ENCODE measurements around the gene GPR78.
"Not testable (repeated sequence)": the region's sequence is repeated elsewhere in the genome, so short reads cannot be mapped to it uniquely, and the experiment has no call there.

Gene GPR78

DNA sequence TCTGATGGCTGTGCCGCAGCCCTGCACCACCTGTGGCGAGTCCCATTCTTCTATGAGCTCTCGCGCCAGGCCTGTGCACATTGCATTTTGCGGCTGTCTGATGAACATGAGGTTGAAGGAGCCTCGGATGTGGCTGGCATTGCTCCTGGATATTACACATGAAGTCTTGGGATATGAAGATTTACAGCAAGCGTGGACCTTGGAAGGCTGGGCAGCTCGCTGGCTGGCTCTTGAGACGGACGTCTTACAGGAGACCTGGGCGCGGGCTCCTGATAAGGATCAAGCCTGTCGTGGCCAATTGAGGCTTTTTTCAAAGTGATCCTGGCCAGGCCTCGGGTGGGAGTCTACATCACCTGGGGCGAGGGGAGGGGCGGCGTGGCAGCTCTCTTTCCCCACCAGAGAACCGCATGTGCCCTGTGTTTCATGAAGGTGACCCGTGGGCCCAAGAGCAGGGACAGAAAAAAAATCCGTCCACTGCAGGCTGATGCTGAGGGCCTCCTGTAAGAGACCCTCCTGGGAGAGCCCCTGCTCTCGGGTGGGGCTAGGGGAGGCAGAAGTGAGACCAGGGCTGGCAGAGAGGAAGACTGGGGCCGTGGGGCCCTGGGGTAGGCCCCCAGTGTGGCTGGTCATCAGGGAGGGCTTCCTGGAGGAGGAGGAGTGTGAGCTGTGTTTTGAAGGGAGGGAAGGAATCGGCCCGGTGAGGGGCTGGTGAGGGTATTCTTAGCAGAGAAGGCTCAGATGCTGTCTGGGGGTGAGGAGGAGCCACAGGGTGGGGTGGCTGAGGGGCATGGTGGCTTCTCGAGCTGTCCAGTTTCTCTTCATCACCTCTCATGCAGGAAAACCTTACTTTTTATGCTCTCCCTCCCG is 36.0 kb downstream of the GPR78 start:
- no peak for DNase-seq (ENCODE audit: low read depth in 3 of 3)

DNA sequence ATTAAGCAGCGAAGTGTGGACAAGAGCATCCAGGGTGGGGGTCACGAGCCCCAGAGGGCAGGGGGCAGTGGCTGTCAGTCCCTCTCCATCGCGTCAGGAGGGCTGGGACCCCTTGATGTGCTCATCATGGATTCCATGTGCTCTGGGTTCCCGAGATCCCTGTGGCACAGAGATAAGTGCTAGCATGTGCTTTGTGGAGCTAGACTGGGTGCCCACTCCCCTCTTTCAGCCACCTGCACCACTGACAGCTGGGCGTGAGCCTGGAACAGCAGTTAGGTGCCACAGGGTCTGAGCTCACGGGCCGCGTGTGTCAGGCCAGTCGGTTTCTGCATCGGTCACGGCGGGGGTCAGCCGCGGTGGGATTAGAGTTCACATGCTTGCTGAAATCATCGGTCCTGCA is 36.6 kb downstream of the GPR78 start:
- no peak for DNase-seq (ENCODE audit: low read depth in 3 of 3)

DNA sequence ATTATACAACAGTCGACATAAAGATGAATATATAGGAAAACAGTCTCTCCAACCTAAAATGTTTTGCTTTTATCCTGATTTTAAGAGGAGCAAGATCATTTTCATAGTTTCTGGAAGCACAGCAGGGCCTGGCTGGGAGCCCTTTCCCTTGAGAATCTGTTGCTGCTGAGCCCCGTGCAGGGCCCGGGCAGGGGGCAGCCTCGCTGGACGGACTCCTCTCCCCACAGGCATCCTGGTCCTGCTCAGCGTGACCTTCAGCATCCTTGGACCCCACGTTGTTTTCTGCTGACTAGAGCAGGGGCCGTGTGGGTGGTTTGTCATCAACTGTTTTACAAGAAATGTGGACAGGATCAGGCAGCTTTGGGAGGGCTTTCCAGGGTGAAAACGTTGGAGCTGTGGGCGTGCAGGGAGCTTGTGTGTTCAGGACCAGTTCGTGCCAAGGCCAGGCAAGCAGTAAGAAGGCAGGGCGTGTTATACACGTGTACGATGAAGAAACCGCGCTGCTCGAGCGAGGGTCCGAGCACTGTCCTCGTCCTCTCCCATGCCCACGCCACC is 37.4 kb downstream of the GPR78 start:
- no peak for DNase-seq (ENCODE audit: low read depth in 3 of 3)

DNA sequence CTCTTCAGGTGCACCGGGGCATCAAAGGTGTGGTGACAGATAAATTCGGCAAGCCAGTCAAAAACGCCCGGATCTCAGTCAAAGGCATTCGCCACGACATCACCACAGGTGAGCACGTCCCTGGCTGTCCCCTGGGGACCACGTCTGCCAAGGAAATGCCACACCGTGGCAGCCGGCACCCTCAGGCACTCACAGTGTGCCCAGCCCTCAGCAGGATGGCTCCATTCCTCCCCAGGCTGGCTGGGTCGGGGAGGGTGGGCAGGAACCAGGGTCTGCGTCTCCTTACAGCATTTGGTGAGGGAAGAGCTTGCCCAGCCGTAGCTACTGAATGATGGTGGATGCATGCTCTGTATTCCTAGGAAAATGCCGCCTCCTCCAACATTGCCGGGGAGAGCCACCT is 38.2 kb downstream of the GPR78 start:
- DNase-seq (ENCODE audit: low read depth in 3 of 3): no peak

DNA sequence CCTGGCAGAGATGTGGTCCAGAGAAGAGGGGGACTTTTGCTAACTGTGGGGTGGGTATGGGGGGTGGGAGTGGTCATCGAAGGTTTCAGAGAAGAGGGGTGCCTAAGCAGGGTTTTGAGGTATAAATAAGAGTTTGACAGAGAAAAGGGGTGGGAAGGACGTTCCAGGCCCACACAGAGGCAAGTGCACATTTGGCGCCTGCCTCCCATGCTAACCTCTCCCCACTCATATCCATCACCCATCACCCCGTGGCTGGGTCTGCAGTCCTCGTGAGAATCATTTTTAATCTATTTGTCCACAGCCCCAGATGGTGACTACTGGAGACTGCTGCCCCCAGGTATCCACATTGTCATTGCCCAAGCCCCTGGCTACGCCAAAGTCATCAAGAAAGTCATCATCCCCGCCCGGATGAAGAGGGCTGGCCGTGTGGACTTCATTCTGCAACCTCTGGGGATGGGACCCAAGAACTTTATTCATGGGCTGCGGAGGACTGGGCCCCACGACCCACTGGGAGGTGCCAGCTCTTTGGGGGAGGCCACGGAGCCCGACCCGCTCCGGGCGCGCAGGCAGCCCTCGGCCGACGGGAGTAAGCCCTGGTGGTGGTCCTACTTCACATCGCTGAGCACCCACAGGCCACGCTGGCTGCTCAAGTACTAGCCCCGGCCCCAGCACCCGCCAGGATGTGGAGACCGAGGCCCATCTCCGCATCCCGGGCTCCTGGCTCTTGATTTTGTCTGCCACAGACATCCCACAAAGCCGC is 38.9 kb downstream of the GPR78 start:
- DNase-seq (ENCODE audit: low read depth in 3 of 3): no peak

DNA sequence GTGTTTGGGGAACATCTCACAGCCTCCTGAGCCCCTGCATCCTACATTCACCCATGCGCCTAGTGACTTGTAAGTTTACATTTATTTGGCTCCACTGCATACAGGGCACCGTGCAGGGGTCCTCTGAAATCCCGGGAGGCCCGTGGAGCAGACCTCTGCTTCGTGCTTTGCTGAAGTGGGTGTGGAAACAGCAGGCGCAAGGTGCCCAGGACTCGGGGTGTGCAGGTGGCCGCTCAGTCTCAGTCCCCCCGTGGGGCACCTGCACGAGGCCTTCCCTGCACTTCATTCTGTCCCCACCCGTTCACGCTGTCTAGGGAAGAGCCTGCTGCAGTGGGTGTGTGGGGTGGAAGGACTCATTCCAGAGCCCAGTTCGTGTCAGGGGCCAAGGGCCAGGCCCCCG is 40.9 kb downstream of the GPR78 start:
- DNase-seq (ENCODE audit: low read depth in 3 of 3): not testable (repeated sequence)

DNA sequence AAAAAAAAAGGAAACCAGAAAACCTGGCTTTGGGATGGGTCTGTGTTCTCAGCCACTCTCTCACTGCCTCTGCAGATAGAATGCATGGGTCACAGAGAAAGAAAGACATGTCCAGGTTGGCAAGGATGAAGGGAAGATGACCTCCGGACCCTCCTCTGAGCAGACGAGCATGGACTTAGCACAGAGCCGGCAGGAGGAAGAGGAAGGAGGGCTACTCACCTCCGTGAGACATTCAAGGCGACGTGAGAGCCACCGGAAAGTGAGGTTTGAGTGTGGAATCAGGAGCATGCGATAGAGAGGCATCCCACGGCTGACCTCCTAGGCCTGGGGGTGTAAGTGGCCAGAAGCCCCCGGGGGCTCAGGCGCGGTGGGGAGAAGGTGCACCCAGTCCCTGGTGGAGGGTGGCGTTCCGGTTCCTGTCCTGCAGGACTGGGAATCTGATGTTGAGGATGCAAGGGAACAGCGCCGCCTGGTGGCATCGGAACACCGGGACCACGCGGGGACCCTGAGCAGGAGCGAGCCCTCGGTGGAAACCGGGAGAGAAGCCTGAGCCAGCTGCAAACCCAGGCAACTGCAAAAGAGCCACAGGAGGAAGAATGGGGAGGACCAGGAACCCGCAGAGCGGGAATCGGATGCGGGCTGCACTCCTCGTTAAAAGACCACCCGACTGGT is 44.5 kb downstream of the GPR78 start:
- not testable (repeated sequence) for DNase-seq (ENCODE audit: low read depth in 3 of 3)

DNA sequence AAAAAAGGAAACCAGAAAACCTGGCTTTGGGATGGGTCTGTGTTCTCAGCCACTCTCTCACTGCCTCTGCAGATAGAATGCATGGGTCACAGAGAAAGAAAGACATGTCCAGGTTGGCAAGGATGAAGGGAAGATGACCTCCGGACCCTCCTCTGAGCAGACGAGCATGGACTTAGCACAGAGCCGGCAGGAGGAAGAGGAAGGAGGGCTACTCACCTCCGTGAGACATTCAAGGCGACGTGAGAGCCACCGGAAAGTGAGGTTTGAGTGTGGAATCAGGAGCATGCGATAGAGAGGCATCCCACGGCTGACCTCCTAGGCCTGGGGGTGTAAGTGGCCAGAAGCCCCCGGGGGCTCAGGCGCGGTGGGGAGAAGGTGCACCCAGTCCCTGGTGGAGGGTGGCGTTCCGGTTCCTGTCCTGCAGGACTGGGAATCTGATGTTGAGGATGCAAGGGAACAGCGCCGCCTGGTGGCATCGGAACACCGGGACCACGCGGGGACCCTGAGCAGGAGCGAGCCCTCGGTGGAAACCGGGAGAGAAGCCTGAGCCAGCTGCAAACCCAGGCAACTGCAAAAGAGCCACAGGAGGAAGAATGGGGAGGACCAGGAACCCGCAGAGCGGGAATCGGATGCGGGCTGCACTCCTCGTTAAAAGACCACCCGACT is 50.2 kb downstream of the GPR78 start:
- DNase-seq (ENCODE audit: low read depth in 3 of 3): not testable (repeated sequence)

DNA sequence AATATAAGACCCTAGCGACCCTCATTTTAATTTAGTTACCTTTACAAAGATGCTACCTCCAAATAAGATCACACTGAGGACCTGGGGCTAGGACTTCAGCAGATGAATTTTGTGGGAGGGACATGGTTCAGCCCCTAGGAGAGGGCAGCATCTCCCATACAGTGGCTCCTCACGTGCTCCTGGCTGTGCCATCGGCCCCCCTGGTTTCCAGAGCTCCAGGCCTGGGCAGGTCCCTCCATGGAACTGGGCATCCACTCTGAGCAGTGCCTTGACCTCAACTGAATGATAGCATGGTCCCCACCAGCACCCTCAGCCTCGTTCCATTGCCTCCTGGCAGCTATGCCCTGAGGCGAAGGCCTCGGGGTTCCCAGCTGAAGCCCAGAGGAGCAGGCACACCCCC is 51.7 kb downstream of the GPR78 start:
- DNase-seq (ENCODE audit: low read depth in 3 of 3): not testable (repeated sequence)

DNA sequence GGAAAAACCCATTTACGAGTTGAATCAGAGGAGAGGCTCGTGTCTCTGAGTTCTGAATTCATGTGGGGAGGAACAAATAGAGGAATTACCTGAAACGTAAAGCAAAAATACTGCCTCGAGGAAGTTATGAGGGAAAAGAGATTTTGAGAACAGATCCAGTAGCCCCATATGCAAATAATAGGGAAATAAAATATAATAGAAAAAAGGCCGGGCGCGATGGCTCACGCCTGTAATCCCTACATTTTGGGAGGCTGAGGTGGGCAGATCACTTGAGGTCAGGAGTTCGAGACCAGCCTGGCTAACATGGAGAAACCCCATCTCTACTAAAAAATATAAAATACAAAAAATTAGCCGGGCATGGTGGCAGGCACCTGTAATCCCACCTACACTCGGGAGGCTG is 54.6 kb downstream of the GPR78 start:
- not testable (repeated sequence) for DNase-seq (ENCODE audit: low read depth in 3 of 3)

DNA sequence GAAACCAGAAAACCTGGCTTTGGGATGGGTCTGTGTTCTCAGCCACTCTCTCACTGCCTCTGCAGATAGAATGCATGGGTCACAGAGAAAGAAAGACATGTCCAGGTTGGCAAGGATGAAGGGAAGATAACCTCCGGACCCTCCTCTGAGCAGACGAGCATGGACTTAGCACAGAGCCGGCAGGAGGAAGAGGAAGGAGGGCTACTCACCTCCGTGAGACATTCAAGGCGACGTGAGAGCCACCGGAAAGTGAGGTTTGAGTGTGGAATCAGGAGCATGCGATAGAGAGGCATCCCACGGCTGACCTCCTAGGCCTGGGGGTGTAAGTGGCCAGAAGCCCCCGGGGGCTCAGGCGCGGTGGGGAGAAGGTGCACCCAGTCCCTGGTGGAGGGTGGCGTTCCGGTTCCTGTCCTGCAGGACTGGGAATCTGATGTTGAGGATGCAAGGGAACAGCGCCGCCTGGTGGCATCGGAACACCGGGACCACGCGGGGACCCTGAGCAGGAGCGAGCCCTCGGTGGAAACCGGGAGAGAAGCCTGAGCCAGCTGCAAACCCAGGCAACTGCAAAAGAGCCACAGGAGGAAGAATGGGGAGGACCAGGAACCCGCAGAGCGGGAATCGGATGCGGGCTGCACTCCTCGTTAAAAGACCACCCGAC is 55.8 kb downstream of the GPR78 start:
- not testable (repeated sequence) for DNase-seq (ENCODE audit: low read depth in 3 of 3)

Measured in stimulated activated CD4-positive, alpha-beta T cell treated with anti-CD3 and anti-CD28 coated beads, TNF-alpha, amount 100 ng/mL, for 24 hours (primary cell).